D721Med (cell line): ENCODE data around the gene ERN1.

Experiments
- DNase-seq: peaks from one replicate; pipeline ENCODE4 v3.0.0; 2011; ENCODE audit warnings: low spot score; ENCODE audit not compliant: insufficient read length
- FAIRE-seq: peaks from 2 replicates; lab custom pipeline; 2011; peaks lifted over from hg19 to GRCh38; lab: Jason Lieb, UNC
- TF ChIP-seq, protein P1 (sequence below): IDR thresholded peaks from 2 replicates; pipeline ENCODE4 v1.5.1; 2012; ENCODE audit warnings: mild to moderate bottlenecking, control low read depth; ENCODE audit not compliant: insufficient read depth; ENCODE audit errors: missing control alignments

ERN1 gene

DNA sequence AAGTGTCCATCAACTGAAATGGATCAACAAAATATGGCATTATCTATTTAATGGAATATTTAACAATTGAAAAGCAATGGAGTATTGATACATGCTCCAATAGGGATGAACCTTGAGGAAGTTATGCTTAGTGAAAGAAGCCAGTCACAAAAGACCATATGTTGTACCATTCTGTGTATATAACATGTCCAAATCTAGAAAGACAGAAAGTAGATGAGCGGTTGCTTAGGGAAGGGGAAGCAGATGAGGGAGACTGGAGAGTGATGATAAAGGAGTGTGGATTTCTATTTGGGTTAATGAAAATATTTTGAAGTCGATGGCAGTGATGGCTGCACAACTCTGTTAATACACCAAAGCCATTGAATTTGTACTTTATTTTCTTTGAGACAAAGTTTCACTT is 8.5 kb upstream of the ERN1 start:
- DNase-seq (no peak), FAIRE-seq (no peak)

DNA sequence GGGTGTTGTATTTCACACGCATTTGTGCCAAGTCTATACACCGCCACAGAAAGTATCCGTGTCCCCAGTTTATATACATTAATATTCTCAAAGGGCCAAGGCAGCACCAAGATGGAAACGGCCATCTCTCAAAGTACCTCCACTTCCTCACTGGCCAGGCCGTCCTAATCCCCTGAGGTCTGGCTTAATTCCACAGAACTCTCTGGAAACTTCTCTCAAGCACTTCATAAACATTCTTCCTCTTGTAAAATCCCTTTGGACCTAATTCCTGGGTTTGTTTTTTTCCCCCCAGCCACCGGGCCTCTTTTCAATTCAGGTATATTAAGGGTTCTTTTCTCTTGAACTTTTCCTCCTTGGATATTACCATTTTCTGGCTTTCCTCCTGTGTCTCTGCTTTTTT is 5.1 kb upstream of the ERN1 start:
- no peak for DNase-seq
- TF ChIP-seq, protein P1, sequence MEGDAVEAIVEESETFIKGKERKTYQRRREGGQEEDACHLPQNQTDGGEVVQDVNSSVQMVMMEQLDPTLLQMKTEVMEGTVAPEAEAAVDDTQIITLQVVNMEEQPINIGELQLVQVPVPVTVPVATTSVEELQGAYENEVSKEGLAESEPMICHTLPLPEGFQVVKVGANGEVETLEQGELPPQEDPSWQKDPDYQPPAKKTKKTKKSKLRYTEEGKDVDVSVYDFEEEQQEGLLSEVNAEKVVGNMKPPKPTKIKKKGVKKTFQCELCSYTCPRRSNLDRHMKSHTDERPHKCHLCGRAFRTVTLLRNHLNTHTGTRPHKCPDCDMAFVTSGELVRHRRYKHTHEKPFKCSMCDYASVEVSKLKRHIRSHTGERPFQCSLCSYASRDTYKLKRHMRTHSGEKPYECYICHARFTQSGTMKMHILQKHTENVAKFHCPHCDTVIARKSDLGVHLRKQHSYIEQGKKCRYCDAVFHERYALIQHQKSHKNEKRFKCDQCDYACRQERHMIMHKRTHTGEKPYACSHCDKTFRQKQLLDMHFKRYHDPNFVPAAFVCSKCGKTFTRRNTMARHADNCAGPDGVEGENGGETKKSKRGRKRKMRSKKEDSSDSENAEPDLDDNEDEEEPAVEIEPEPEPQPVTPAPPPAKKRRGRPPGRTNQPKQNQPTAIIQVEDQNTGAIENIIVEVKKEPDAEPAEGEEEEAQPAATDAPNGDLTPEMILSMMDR: no peak
- no peak for FAIRE-seq

More for the DNA sequence above, 8.5 kb upstream of the ERN1 start:
- TF ChIP-seq, protein P1: no peak

DNA sequence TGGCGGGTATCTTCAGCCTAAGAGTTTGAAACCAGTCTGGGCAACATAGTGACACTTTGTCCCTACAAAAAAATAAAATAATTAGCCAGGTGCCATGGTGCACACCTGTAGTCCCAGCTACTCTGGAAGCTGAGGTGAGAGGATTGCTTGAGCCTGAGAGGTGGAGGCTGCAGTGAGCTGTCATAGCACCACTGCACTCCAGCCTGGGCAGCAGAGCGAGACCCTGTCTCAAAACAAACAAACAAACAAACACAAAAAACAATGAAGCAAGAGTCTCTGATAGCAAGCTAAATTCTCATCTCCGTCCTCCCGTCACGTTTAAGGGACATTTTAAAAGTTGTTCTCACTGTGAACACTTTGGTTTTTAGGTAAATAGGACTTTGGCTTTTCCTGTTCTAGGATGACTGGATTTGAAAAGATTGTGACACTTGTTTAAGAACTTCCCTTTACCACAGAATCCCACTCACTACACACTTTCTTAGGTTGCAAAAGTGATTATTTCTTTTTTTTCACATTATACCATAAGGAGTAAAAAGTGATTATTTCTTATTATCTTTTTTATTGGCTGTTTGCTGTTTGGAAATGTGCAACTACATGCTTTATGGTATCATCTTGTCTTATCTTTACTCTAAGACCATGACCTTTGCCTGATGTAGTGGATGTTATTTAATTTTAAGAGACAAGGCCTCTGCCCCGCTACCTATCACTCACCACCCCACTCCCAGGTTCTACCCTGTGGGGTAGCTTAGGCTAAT is 4.4 kb upstream of the ERN1 start:
- no peak for DNase-seq
- no peak for FAIRE-seq
- TF ChIP-seq, protein P1: no peak

DNA sequence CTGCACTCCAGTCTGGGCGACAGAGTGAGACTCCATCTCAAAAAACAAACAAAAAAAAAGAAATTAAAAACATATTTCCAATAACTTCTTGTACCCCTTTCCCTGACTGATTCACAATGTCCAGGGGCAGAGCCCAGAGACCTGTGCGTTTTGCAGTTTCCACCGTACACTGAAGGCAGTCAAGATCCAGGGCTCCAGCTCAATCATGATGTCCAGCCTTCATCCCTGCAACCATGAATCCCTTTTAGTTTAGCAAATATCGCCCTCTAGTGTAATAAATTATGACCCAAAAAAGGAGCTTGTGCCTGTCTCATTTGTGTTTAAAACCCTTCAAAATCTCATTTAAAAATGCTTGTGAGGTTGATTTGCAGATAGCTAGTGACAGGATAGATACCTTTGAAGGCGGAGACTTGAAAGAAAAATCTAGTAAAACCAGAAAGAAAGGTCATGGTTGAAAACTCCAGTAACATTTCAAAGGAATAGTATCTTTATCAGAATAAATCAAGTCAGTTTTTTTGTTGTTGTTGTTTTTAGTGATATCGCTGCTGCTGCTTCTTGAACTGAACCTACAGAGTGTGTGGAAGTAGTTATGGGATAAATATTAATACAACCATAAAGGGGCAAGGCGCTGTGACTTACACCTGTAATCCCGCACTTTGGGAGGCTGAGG is 3.7 kb upstream of the ERN1 start:
- TF ChIP-seq, protein P1: peak; percentile 92
- DNase-seq: peak; percentile 50
- no peak for FAIRE-seq

DNA sequence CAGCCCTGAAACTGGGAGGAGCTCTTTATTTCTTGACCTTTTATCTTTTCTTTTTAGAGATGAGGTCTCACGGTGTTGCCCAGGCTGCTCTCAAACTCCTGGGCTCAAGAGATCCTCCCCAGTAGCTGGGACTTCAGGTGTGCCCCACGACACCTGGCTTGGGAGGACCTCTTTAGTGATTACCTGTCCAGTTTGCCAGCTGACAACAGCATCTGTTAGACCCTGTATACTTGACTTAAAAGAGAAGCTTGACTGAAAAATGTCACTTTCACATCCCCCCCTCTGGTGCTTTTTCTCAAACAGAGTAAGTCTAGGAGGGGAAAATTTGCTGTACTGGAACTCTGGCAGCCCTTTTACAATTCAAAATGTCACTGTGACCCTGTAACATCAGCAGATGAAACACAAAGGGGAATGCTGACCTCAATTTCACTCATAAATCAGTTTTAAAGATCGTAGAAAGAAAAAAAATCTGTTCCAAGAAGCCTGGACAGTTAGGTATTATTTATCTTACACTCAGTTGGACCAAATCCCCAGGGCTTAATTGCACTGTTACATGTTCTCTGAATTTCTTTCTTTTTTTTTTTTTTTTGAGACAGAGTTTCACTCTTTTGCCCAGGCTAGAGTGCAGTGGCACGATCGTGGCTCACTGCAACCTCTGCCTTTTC is 1.8 kb upstream of the ERN1 start:
- TF ChIP-seq, protein P1: no peak
- FAIRE-seq: no peak
- DNase-seq: no peak

DNA sequence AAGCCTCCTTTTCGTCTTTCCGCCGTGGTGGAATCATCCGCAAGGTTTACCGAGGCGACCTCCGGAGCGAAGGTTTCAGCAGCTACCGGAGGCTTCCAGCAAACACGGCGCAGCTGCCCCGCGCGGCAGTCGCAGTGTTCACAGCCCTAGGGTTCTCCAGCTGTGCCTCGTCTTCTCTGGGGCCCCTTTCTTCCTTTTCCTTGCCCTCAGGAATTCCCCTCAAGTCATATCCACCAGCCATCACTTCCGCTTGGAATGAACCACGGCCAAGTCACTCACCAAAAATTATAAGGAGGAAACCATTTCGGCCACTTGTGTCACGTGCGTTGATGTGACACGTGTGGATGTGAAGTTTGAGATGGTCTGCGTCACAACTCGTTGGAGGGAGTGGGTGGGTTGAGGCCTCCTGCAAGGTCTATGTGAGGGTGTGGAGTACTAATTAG is 636 bp upstream of the ERN1 start:
- TF ChIP-seq, protein P1: no peak
- FAIRE-seq (no peak), DNase-seq (no peak)
